Liver (tissue), 9 donors: ENCODE results near the gene CFAP65. TPM values are rescaled to one million over a fixed set of nuclear protein-coding genes. Genes with fewer than 3 reads are reported as not detected.

ENCODE experiments used
- DNase-seq: peaks from one replicate; pipeline ENCODE4 v3.0.0-alpha.2; 2017; ENCODE audit warnings: low spot score
- H3K27ac ChIP-seq, 2 donors: one replicate each; pipeline ENCODE4 v1.7.0; 2013; ENCODE audit warnings: inconsistent platforms in 2 of 2, low read length in 2 of 2, control low read depth in 1 of 2, low read depth in 1 of 2, mild to moderate bottlenecking in 1 of 2
- H3K27me3 ChIP-seq, 4 donors: one replicate each; pipeline versions ENCODE4 v1.6.1 to v1.7.0; 2013; ENCODE audit warnings: low read length in 3 of 4, inconsistent platforms in 1 of 4, mild to moderate bottlenecking in 1 of 4, moderate library complexity in 1 of 4; ENCODE audit not compliant: control insufficient read depth in 4 of 4, insufficient read depth in 4 of 4
- H3K36me3 ChIP-seq, 4 donors: one replicate each; pipeline versions ENCODE4 v1.6.1 to v1.7.0; 2013; ENCODE audit warnings: low read length in 3 of 4, mild to moderate bottlenecking in 3 of 4, low read depth in 1 of 4, moderate library complexity in 1 of 4; ENCODE audit not compliant: control insufficient read depth in 4 of 4, insufficient read depth in 3 of 4
- H3K4me1 ChIP-seq, 4 donors: one replicate each; pipeline versions ENCODE4 v1.6.1 to v1.7.0; 2013; ENCODE audit warnings: low read length in 3 of 4, mild to moderate bottlenecking in 3 of 4, moderate library complexity in 1 of 4; ENCODE audit not compliant: control insufficient read depth in 4 of 4, insufficient read depth in 4 of 4
- H3K4me3 ChIP-seq, 3 donors: one replicate each; pipeline versions ENCODE4 v1.6.1 to v1.7.0; 2013; ENCODE audit warnings: low read length in 3 of 3, control low read depth in 1 of 3, low read depth in 1 of 3, mild to moderate bottlenecking in 1 of 3
- H3K9ac ChIP-seq, 2 donors: one replicate each; pipeline ENCODE4 v1.7.0; 2013; ENCODE audit warnings: low read length in 2 of 2, mild to moderate bottlenecking in 2 of 2, moderate library complexity in 2 of 2, control low read depth in 1 of 2, low read depth in 1 of 2
- H3K9me3 ChIP-seq, 4 donors: one replicate each; pipeline versions ENCODE4 v1.6.1 to v1.7.0; 2013; ENCODE audit warnings: low read length in 3 of 4; ENCODE audit not compliant: control insufficient read depth in 4 of 4
- ATF3 ChIP-seq: IDR thresholded peaks from 2 replicates; pipeline ENCODE4 v1.6.1; 2016; ENCODE audit warnings: antibody characterized with exemption
- CTCF ChIP-seq: fragments of 150-350 bp; IDR thresholded peaks from 2 replicates; pipeline ENCODE4 v1.5.1; 2017; ENCODE audit warnings: improper control_type of control experiment, low read depth, low read length; ENCODE audit not compliant: missing input control
- EGR1 ChIP-seq, 2 donors: IDR thresholded peaks; 2 replicates each; pipeline ENCODE4 v1.6.1; 2016 to 2018; ENCODE audit warnings: antibody characterized with exemption in 2 of 2, low read depth in 2 of 2
- FOXA1 ChIP-seq: IDR thresholded peaks from 2 replicates; pipeline ENCODE4 v1.6.1; 2016; ENCODE audit warnings: antibody characterized with exemption
- FOXA2 ChIP-seq: IDR thresholded peaks from 2 replicates; pipeline ENCODE4 v1.6.1; 2016; ENCODE audit warnings: antibody characterized with exemption
- GABPA ChIP-seq, 2 donors: IDR thresholded peaks in 1 of 2; conservative IDR thresholded peaks in 1 of 2; 2 replicates each; pipeline ENCODE4 v1.6.1; 2016; ENCODE audit warnings: antibody characterized with exemption in 2 of 2, mild to moderate bottlenecking in 1 of 2, moderate library complexity in 1 of 2
- HNF4A ChIP-seq, 2 donors: conservative IDR thresholded peaks; 2 replicates each; pipeline ENCODE4 v1.6.1; 2016; ENCODE audit warnings: antibody characterized with exemption in 2 of 2, mild to moderate bottlenecking in 2 of 2
- JUND ChIP-seq, 2 donors: IDR thresholded peaks; 2 replicates each; pipeline ENCODE4 v1.6.1; 2016; ENCODE audit warnings: antibody characterized with exemption in 2 of 2
- MAX ChIP-seq: IDR thresholded peaks from 2 replicates; pipeline ENCODE4 v1.6.1; 2016; ENCODE audit warnings: antibody characterized with exemption
- NR2F2 ChIP-seq: IDR thresholded peaks from 2 replicates; pipeline ENCODE4 v1.6.1; 2016; ENCODE audit warnings: antibody characterized with exemption
- RAD21 ChIP-seq, 2 donors: IDR thresholded peaks; 2 replicates each; pipeline ENCODE4 v1.6.1; 2016; ENCODE audit warnings: antibody characterized with exemption in 2 of 2, mild to moderate bottlenecking in 2 of 2
- RXRA ChIP-seq, 2 donors: IDR thresholded peaks; 2 replicates each; pipeline ENCODE4 v1.6.1; 2017 to 2018; ENCODE audit warnings: antibody characterized with exemption in 2 of 2, mild to moderate bottlenecking in 1 of 2
- SP1 ChIP-seq: IDR thresholded peaks from 2 replicates; pipeline ENCODE4 v1.6.1; 2018; ENCODE audit warnings: antibody characterized with exemption, mild to moderate bottlenecking
- TAF1 ChIP-seq: conservative IDR thresholded peaks from 2 replicates; pipeline ENCODE4 v1.6.1; 2016; ENCODE audit warnings: antibody characterized with exemption, mild to moderate bottlenecking
- YY1 ChIP-seq: IDR thresholded peaks from 2 replicates; pipeline ENCODE4 v1.6.1; 2016; ENCODE audit warnings: antibody characterized with exemption, mild to moderate bottlenecking
- ZBTB33 ChIP-seq: IDR thresholded peaks from 2 replicates; pipeline ENCODE4 v1.6.1; 2016; ENCODE audit warnings: antibody characterized with exemption
- WGBS: extraction: QIAGEN DNeasy Blood & Tissue Kit; methylation state at CpG from one replicate; pipeline ENCODE4 v1.1.7; 2013; 5-methylcytosine and 5-hydroxymethylcytosine counted together
- polyA plus RNA-seq, 2 donors: library from polyadenylated mRNA; stranded (reverse) in 1 of 2; unstranded in 1 of 2; fragments of 200-250 nt in 1 of 2; fragments of >200 nt in 1 of 2; fragmentation: Nextera tagmentation in 1 of 2; extraction: Ambion mirVana in 1 of 2; gene quantifications; one replicate each; pipeline versions ENCODE4 v1.2.1 to v1.2.3, GENCODE V29; 2013 to 2015
- total RNA-seq, 2 donors: library from RNA; depleted of rRNA; stranded (reverse); fragments of >200 nt; gene quantifications; one replicate each; pipeline ENCODE4 v1.2.3, GENCODE V29; 2014
- donor health status: healthy.
- donor health status: healthy.
- donor health status: healthy.
- donor health status: healthy.
- donor health status: healthy.

CFAP65 gene
- total and polyA plus RNA-seq, 4 donors, result not detected

- DNase-seq, result no peak
- Histone ChIP-seq H3K9ac (no peak overlapping the region), H3K36me3 (no peaks in the 10 kb centered on the region), H3K27me3 (peaks cover 4 to 14% (median 9%) of the 10 kb centered on the region in 4 donors), H3K9me3 (no peaks in the 10 kb centered on the region), H3K4me3 (no peak overlapping the region), H3K4me1 (peaks cover 0 to 12% (median 5%) of the 10 kb centered on the region in 4 donors), H3K27ac (no peak overlapping the region)
- WGBS, result 88% methylated on average over 1 of the region's 1 CpG
- TF ChIP-seq TAF1 (no peak), FOXA2 (no peak), CTCF (no peak), ATF3 (no peak), RXRA (IDR thresholded peaks at IDR 0.05) (no peak), JUND (IDR thresholded peaks at IDR 0.05) (no peak), EGR1 (IDR thresholded peaks at IDR 0.05; ENCODE audit: low read depth in 2 of 2) (no peak), MAX (no peak), FOXA1 (no peak), YY1 (no peak), ZBTB33 (no peak), GABPA (IDR thresholded peaks at IDR 0.05 in 1 of 2, conservative IDR thresholded peaks at IDR 0.05 in 1 of 2) (no peak), NR2F2 (no peak), HNF4A (conservative IDR thresholded peaks at IDR 0.05) (no peak), RAD21 (IDR thresholded peaks at IDR 0.05) (no peak)
Measured at GRCh38 chr2:218958276-218958675, 83.0 kb downstream of the CFAP65 start.

- H3K4me3 ChIP-seq, result no peak overlapping the region
- H3K4me1 ChIP-seq, result peaks cover 0 to 12% (median 5%) of the 10 kb centered on the region in 4 donors
- H3K27ac ChIP-seq, result no peak overlapping the region
- no peak for DNase-seq
- WGBS, result 71% methylated on average over 4 of the region's 4 CpGs
- peaks cover 2 to 14% (median 5%) of the 10 kb centered on the region in 4 donors for H3K27me3 ChIP-seq
- no peak for TF ChIP-seq YY1
- no peak for TF ChIP-seq FOXA1
- TF ChIP-seq NR2F2, result no peak
- H3K9ac ChIP-seq, result no peak overlapping the region
- H3K36me3 ChIP-seq, result no peaks in the 10 kb centered on the region
- H3K9me3 ChIP-seq, result no peaks in the 10 kb centered on the region
Measured at GRCh38 chr2:218957671-218958070, 83.6 kb downstream of the CFAP65 start.

GRCh38 chr2:218956039-218956438 is 85.3 kb downstream of the CFAP65 start:
- DNase-seq, result no peak

More at GRCh38 chr2:218956039-218956438, 85.3 kb downstream of the CFAP65 start:
- H3K4me1 ChIP-seq, result peaks cover 0 to 12% (median 5%) of the 10 kb centered on the region in 4 donors
- 64% methylated on average over 1 of the region's 1 CpG for WGBS
- H3K4me3 ChIP-seq, result no peak overlapping the region
- no peak overlapping the region for H3K27ac ChIP-seq
- no peak for TF ChIP-seq FOXA1
- no peak for TF ChIP-seq RAD21 (IDR thresholded peaks at IDR 0.05)
- TF ChIP-seq SP1, result no peak
- TF ChIP-seq GABPA (IDR thresholded peaks at IDR 0.05 in 1 of 2, conservative IDR thresholded peaks at IDR 0.05 in 1 of 2), result no peak
- no peak for TF ChIP-seq YY1
- TF ChIP-seq FOXA2, result no peak
- peaks cover 0 to 7% (median 0%) of the 10 kb centered on the region in 4 donors for H3K27me3 ChIP-seq
- H3K9me3 ChIP-seq, result peaks cover 0 to 3% (median 0%) of the 10 kb centered on the region in 4 donors
- no peak overlapping the region for H3K9ac ChIP-seq
- H3K36me3 ChIP-seq, result no peaks in the 10 kb centered on the region
